CD4-positive, alpha-beta T cell (primary cell): ENCODE measurements around the gene SPINK14. TPM values are rescaled to one million over a fixed set of nuclear protein-coding genes. Genes with fewer than 3 reads are reported as not detected.

Source experiments
- ATAC-seq: fragments of 200-7000 bp; cut with Tn5 transposase; one replicate; pipeline ENCODE4 v1.10.0; 2022; ENCODE audit warnings: mild to moderate bottlenecking; ENCODE audit not compliant: poor library complexity
- CTCF ChIA-PET: fragments of 350-600 bp; sonication (Branson Sonifier 250); formaldehyde crosslinking; loops from one replicate; lab custom pipeline; 2021; ENCODE audit warnings: antibody characterized with exemption, inconsistent platforms; lab: Charles Lee
- POLR2A ChIA-PET: fragments of 350-600 bp; sonication (Branson Sonifier 250); formaldehyde crosslinking; loops from one replicate; lab custom pipeline; 2021; ENCODE audit warnings: antibody characterized with exemption, inconsistent platforms; lab: Charles Lee
- DNase-seq, 14 experiments: peaks; one replicate each; pipeline ENCODE4 v3.0.0-alpha.2; 2013 to 2020; ENCODE audit warnings: mixed read lengths in 2 of 14
- H3K27ac ChIP-seq, 2 donors: one replicate each; pipeline versions ENCODE4 v1.5.1 to v1.7.0; 2013; ENCODE audit warnings: low read length in 2 of 2, low read depth in 1 of 2, mild to moderate bottlenecking in 1 of 2
- H3K27me3 ChIP-seq, 2 experiments: 1 replicate in 1 of 2; 2 replicates in 1 of 2; pipeline versions ENCODE4 v1.6.1 to v1.7.0; 2013; ENCODE audit warnings: low read length in 2 of 2, control low read depth in 1 of 2, mild to moderate bottlenecking in 1 of 2, moderate library complexity in 1 of 2; ENCODE audit not compliant: insufficient read depth in 2 of 2, control insufficient read depth in 1 of 2
- H3K36me3 ChIP-seq: one replicate; pipeline ENCODE4 v1.6.1; 2013; ENCODE audit warnings: low read length, control low read depth; ENCODE audit not compliant: insufficient read depth
- H3K4me1 ChIP-seq: one replicate; pipeline ENCODE4 v1.6.1; 2013; ENCODE audit warnings: low read length, control low read depth; ENCODE audit not compliant: insufficient read depth
- H3K4me3 ChIP-seq: one replicate; pipeline ENCODE4 v1.5.1; 2013; ENCODE audit warnings: mild to moderate bottlenecking, low read length, moderate library complexity
- H3K9me3 ChIP-seq, 2 experiments: 1 replicate in 1 of 2; 2 replicates in 1 of 2; pipeline versions ENCODE4 v1.6.1 to v1.7.0; 2013; ENCODE audit warnings: low read length in 2 of 2, mild to moderate bottlenecking in 2 of 2, control low read depth in 1 of 2, moderate library complexity in 1 of 2; ENCODE audit not compliant: control insufficient read depth in 1 of 2, insufficient read depth in 1 of 2
- H3K27ac Mint-ChIP-seq: one replicate; pipeline ENCODE4 v1.8.0; 2020; ENCODE audit warnings: mixed read lengths
- H3K27me3 Mint-ChIP-seq: one replicate; pipeline ENCODE4 v1.8.0; 2021; ENCODE audit warnings: mixed read lengths
- H3K36me3 Mint-ChIP-seq: one replicate; pipeline ENCODE4 v1.8.0; 2021; ENCODE audit warnings: low read depth, mixed read lengths
- H3K4me1 Mint-ChIP-seq: one replicate; pipeline ENCODE4 v1.8.0; 2021; ENCODE audit warnings: low read depth, mixed read lengths
- H3K4me3 Mint-ChIP-seq: one replicate; pipeline ENCODE4 v1.8.0; 2020; ENCODE audit warnings: mild to moderate bottlenecking, mixed read lengths
- H3K9me3 Mint-ChIP-seq: one replicate; pipeline ENCODE4 v1.8.0; 2020; ENCODE audit warnings: mixed read lengths
- CTCF ChIP-seq: fragments of 200-600 bp; IDR thresholded peaks from one replicate; pipeline ENCODE4 v1.8.0; 2022; ENCODE audit warnings: antibody characterized with exemption, mild to moderate bottlenecking
- intact Hi-C, 2 experiments: fragments of 100-400 bp; cut with DNase I in 1 of 2; cut with micrococcal nuclease in 1 of 2; formaldehyde crosslinking; loops; one replicate each; pipeline versions ENCODE4 v1.15.1 to v1.9.0; 2023 to 2025; cut with DNase I, micrococcal nuclease
- total RNA-seq, 174 experiments: library from RNA in 2 of 174; stranded (reverse) in 2 of 174; gene quantifications; one replicate each; pipeline ENCODE4 v1.2.3 and lab custom pipeline; 2021 to 2026

SPINK14 gene
- total RNA-seq, 2 experiments from 2014 or later = not detected

- H3K36me3 ChIP-seq = no peaks in the 10 kb centered on the region
- no peaks in the 10 kb centered on the region for H3K9me3 ChIP-seq
- intact Hi-C loops = loop anchor here (1.0 to 10.0 kb wide), 8 partner anchors 173 to 855 kb away; no protein-coding TSS in a partner anchor
- peak; percentile 49 for ATAC-seq
- no peaks in the 10 kb centered on the region for H3K36me3 Mint-ChIP-seq
- H3K4me3 ChIP-seq = no peak overlapping the region
- no peak overlapping the region for H3K27ac Mint-ChIP-seq
- CTCF ChIA-PET = interaction anchor here (0.8 to 1.6 kb wide), 3 partner anchors 196 to 552 kb away, joined by 3 to 4 read pairs (median 3); no protein-coding TSS in a partner anchor
- H3K4me1 Mint-ChIP-seq = no peaks in the 10 kb centered on the region
- H3K4me1 ChIP-seq = no peaks in the 10 kb centered on the region
- POLR2A ChIA-PET = no interaction called here
- no peak overlapping the region for H3K4me3 Mint-ChIP-seq
- peaks cover 0 to 6% of the 10 kb centered on the region in 2 experiments for H3K27me3 ChIP-seq
- peak in 4 of 14 experiments; percentile 4 to 69 (median 61) for DNase-seq
- H3K9me3 Mint-ChIP-seq = no peaks in the 10 kb centered on the region
- no peak overlapping the region for H3K27ac ChIP-seq
- peaks cover 19% of the 10 kb centered on the region for H3K27me3 Mint-ChIP-seq
- TF ChIP-seq CTCF = peak; percentile 67
Observed at GRCh38 chr5:148179234-148179824, 11.0 kb downstream of the SPINK14 start.

- TF ChIP-seq CTCF = no peak
- ChIA-PET CTCF (no interaction called here), POLR2A (no interaction called here)
- H3K36me3 ChIP-seq = no peaks in the 10 kb centered on the region
- DNase-seq (peak in 3 of 14 experiments; percentile 18 to 66 (median 56)), ATAC-seq (no peak)
- Mint-ChIP-seq H3K4me1 (no peaks in the 10 kb centered on the region), H3K4me3 (no peak overlapping the region), H3K27me3 (peaks cover 22% of the 10 kb centered on the region), H3K9me3 (no peaks in the 10 kb centered on the region), H3K27ac (no peak overlapping the region), H3K36me3 (no peaks in the 10 kb centered on the region)
- no peak overlapping the region for H3K4me3 ChIP-seq
- no peak overlapping the region for H3K27ac ChIP-seq
- H3K9me3 ChIP-seq = no peaks in the 10 kb centered on the region
- H3K4me1 ChIP-seq = no peaks in the 10 kb centered on the region
- intact Hi-C loops = no loop called here
- H3K27me3 ChIP-seq = peaks cover 0 to 6% of the 10 kb centered on the region in 2 experiments
Observed at GRCh38 chr5:148186248-148187003, 18.1 kb downstream of the SPINK14 start.

GRCh38 chr5:148191010-148191409, 22.7 kb downstream of the SPINK14 start:
- intact Hi-C loops = no loop called here
- H3K4me1 Mint-ChIP-seq = no peaks in the 10 kb centered on the region
- TF ChIP-seq CTCF = no peak

More at GRCh38 chr5:148191010-148191409, 22.7 kb downstream of the SPINK14 start:
- ChIA-PET POLR2A (no interaction called here), CTCF (no interaction called here)
- no peak for ATAC-seq
- Histone ChIP-seq H3K4me1 (no peaks in the 10 kb centered on the region), H3K9me3 (no peaks in the 10 kb centered on the region), H3K27me3 (no peaks in the 10 kb centered on the region), H3K36me3 (no peaks in the 10 kb centered on the region), H3K27ac (no peak overlapping the region), H3K4me3 (no peak overlapping the region)
- Mint-ChIP-seq H3K36me3 (no peaks in the 10 kb centered on the region), H3K27me3 (peaks cover 18% of the 10 kb centered on the region), H3K27ac (no peak overlapping the region), H3K9me3 (no peaks in the 10 kb centered on the region), H3K4me3 (no peak overlapping the region)
- DNase-seq = no peak
